H1 (cell line): ENCODE results near the gene EPX. TPM values are rescaled to one million over a fixed set of nuclear protein-coding genes. Genes with fewer than 3 reads are reported as not detected.

Source experiments
- CHD1 ChIP-seq: IDR thresholded peaks from 2 replicates; pipeline ENCODE4 v1.6.1; 2012; ENCODE audit warnings: low read depth, low read length, improper control_type of control experiment
- E2F6 ChIP-seq: IDR thresholded peaks from 2 replicates; pipeline ENCODE4 v1.6.1; 2012; ENCODE audit warnings: inconsistent platforms
- EP300 ChIP-seq, 2 experiments: IDR thresholded peaks; 1 replicate in 1 of 2; 2 replicates in 1 of 2; pipeline ENCODE4 v1.6.1; 2011 to 2012; ENCODE audit warnings: low read depth in 2 of 2, low read length in 2 of 2, mild to moderate bottlenecking in 2 of 2, borderline replicate concordance in 1 of 2, inconsistent platforms in 1 of 2, moderate library complexity in 1 of 2
- EZH2 ChIP-seq: fragments of 200-600 bp; sonication (generic); IDR thresholded peaks from 2 replicates; pipeline ENCODE4 v1.7.1; 2012; ENCODE audit warnings: low read depth, mild to moderate bottlenecking, moderate library complexity, low read length, inconsistent platforms; ENCODE audit not compliant: severe bottlenecking
- GTF2F1 ChIP-seq: IDR thresholded peaks from 2 replicates; pipeline ENCODE4 v1.6.1; 2012; ENCODE audit warnings: low read depth, low read length, improper control_type of control experiment, borderline replicate concordance
- JUN ChIP-seq: IDR thresholded peaks from 2 replicates; pipeline ENCODE4 v1.6.1; 2011; ENCODE audit warnings: low read depth, mild to moderate bottlenecking, improper control_type of control experiment, low read length
- PHF8 ChIP-seq: fragments of 200-600 bp; sonication (generic); conservative IDR thresholded peaks from 2 replicates; pipeline ENCODE4 v1.7.1; 2012; ENCODE audit warnings: low read depth, mild to moderate bottlenecking, inconsistent platforms, low read length, moderate library complexity
- SIX5 ChIP-seq: IDR thresholded peaks from 2 replicates; pipeline ENCODE4 v1.6.1; 2011; ENCODE audit warnings: mild to moderate bottlenecking, low read depth, low read length
- TEAD4 ChIP-seq: IDR thresholded peaks from 2 replicates; pipeline ENCODE4 v1.6.1; 2012; ENCODE audit warnings: low read depth, low read length, inconsistent platforms, mixed read lengths
- polyA plus RNA-seq, 7 experiments: library from polyadenylated mRNA; depleted of rRNA in 3 of 7; stranded (reverse) in 5 of 7; unstranded in 2 of 7; fragments of >200 nt in 5 of 7; fragments of 200-250 nt in 2 of 7; gene quantifications; 1 replicate in 5 of 7; 2 replicates in 1 of 7; 4 replicates in 1 of 7; pipeline versions ENCODE4 v1.2.1 to v1.2.3, GENCODE V29; 2011 to 2013; ENCODE audit warnings: missing spikeins in 2 of 7, mixed read lengths in 2 of 7
- total RNA-seq: library from RNA; stranded (reverse); fragmentation: NEBNext Ultra II Directional; extraction: Animal tissue kit (Norgen Biotek cat#: 25700); gene quantifications from 2 replicates; pipeline ENCODE4 v1.2.1, GENCODE V29; 2021
- TF ChIP-seq, protein P1 (sequence below): fragments of 300-600 bp; sonication (generic); IDR thresholded peaks from 2 replicates; pipeline ENCODE4 v1.7.1; 2012; ENCODE audit warnings: low read length, moderate library complexity, mild to moderate bottlenecking, inconsistent platforms; ENCODE audit not compliant: insufficient replicate concordance

EPX gene
- total and polyA plus RNA-seq, 2 of the 8 experiments (the other 6 are each of a cell fraction or from before 2014, with no cell fraction given) = not detected

- TF ChIP-seq, protein P1, sequence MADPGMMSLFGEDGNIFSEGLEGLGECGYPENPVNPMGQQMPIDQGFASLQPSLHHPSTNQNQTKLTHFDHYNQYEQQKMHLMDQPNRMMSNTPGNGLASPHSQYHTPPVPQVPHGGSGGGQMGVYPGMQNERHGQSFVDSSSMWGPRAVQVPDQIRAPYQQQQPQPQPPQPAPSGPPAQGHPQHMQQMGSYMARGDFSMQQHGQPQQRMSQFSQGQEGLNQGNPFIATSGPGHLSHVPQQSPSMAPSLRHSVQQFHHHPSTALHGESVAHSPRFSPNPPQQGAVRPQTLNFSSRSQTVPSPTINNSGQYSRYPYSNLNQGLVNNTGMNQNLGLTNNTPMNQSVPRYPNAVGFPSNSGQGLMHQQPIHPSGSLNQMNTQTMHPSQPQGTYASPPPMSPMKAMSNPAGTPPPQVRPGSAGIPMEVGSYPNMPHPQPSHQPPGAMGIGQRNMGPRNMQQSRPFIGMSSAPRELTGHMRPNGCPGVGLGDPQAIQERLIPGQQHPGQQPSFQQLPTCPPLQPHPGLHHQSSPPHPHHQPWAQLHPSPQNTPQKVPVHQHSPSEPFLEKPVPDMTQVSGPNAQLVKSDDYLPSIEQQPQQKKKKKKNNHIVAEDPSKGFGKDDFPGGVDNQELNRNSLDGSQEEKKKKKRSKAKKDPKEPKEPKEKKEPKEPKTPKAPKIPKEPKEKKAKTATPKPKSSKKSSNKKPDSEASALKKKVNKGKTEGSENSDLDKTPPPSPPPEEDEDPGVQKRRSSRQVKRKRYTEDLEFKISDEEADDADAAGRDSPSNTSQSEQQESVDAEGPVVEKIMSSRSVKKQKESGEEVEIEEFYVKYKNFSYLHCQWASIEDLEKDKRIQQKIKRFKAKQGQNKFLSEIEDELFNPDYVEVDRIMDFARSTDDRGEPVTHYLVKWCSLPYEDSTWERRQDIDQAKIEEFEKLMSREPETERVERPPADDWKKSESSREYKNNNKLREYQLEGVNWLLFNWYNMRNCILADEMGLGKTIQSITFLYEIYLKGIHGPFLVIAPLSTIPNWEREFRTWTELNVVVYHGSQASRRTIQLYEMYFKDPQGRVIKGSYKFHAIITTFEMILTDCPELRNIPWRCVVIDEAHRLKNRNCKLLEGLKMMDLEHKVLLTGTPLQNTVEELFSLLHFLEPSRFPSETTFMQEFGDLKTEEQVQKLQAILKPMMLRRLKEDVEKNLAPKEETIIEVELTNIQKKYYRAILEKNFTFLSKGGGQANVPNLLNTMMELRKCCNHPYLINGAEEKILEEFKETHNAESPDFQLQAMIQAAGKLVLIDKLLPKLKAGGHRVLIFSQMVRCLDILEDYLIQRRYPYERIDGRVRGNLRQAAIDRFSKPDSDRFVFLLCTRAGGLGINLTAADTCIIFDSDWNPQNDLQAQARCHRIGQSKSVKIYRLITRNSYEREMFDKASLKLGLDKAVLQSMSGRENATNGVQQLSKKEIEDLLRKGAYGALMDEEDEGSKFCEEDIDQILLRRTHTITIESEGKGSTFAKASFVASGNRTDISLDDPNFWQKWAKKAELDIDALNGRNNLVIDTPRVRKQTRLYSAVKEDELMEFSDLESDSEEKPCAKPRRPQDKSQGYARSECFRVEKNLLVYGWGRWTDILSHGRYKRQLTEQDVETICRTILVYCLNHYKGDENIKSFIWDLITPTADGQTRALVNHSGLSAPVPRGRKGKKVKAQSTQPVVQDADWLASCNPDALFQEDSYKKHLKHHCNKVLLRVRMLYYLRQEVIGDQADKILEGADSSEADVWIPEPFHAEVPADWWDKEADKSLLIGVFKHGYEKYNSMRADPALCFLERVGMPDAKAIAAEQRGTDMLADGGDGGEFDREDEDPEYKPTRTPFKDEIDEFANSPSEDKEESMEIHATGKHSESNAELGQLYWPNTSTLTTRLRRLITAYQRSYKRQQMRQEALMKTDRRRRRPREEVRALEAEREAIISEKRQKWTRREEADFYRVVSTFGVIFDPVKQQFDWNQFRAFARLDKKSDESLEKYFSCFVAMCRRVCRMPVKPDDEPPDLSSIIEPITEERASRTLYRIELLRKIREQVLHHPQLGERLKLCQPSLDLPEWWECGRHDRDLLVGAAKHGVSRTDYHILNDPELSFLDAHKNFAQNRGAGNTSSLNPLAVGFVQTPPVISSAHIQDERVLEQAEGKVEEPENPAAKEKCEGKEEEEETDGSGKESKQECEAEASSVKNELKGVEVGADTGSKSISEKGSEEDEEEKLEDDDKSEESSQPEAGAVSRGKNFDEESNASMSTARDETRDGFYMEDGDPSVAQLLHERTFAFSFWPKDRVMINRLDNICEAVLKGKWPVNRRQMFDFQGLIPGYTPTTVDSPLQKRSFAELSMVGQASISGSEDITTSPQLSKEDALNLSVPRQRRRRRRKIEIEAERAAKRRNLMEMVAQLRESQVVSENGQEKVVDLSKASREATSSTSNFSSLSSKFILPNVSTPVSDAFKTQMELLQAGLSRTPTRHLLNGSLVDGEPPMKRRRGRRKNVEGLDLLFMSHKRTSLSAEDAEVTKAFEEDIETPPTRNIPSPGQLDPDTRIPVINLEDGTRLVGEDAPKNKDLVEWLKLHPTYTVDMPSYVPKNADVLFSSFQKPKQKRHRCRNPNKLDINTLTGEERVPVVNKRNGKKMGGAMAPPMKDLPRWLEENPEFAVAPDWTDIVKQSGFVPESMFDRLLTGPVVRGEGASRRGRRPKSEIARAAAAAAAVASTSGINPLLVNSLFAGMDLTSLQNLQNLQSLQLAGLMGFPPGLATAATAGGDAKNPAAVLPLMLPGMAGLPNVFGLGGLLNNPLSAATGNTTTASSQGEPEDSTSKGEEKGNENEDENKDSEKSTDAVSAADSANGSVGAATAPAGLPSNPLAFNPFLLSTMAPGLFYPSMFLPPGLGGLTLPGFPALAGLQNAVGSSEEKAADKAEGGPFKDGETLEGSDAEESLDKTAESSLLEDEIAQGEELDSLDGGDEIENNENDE = no peak
- no peak for TF ChIP-seq SIX5
- no peak for TF ChIP-seq PHF8
- TF ChIP-seq JUN = no peak
- no peak for TF ChIP-seq EZH2
- no peak for TF ChIP-seq EP300 (IDR thresholded peaks at IDR 0.05; ENCODE audit: borderline replicate concordance in 1 of 2, low read depth in 2 of 2, low read length in 2 of 2)
- no peak for TF ChIP-seq E2F6
- TF ChIP-seq TEAD4 = no peak
- TF ChIP-seq CHD1 = no peak
- TF ChIP-seq GTF2F1 = no peak
Observed at GRCh38 chr17:58219789-58220183, 27.3 kb downstream of the EPX start (continued).
